K562 (cell line): ENCODE data around the gene ATXN7. TPM values are rescaled to one million over a fixed set of nuclear protein-coding genes. Genes with fewer than 3 reads are reported as not detected.

Source experiments
- ATAC-seq: fragments of 200-7000 bp; cut with Tn5 transposase; 3 replicates; pipeline ENCODE4 v1.9.1; 2020; ENCODE audit warnings: moderate library complexity
- BruUV-seq: library from RNA; stranded (reverse); fragments of 400-500 nt; replicated peaks from 2 replicates; lab custom pipeline; 2021; lab: Mats Ljungman, UMichigan
- CTCF ChIA-PET: fragments of 300-600 bp; formaldehyde crosslinking; extraction: SDS; loops from one replicate; lab custom pipeline; 2021; ENCODE audit warnings: low intra/inter-chr PET ratio; lab: Yijun Ruan, JAX
- POLR2A ChIA-PET: fragments of 300-600, 350-650 bp; sonication (Branson Sonifier 250); formaldehyde crosslinking; extraction: SDS; loops from one replicate; lab custom pipeline; 2021; ENCODE audit warnings: antibody characterized with exemption, inconsistent platforms; lab: Yijun Ruan, JAX
- DNase-seq, 4 experiments: peaks; one replicate each; pipeline versions ENCODE4 v3.0.0 to v3.0.0-alpha.2; 2011 to 2018; ENCODE audit warnings: low spot score in 3 of 4, mixed read lengths in 3 of 4; ENCODE audit errors: extremely low read depth in 1 of 4
- FAIRE-seq: peaks from 2 replicates; lab custom pipeline; 2011; peaks lifted over from hg19 to GRCh38; lab: Jason Lieb, UNC
- H2AFZ ChIP-seq: 2 replicates; pipeline ENCODE4 v1.6.0; 2011; ENCODE audit warnings: low read depth, low read length, control low read depth, inconsistent platforms
- H3K27ac ChIP-seq: fragments of 200-600 bp; 3 replicates; pipeline ENCODE4 v1.8.0; 2011; ENCODE audit warnings: low read depth, mild to moderate bottlenecking, control low read depth, inconsistent platforms, low read length, moderate library complexity, mixed read lengths; ENCODE audit errors: extremely low read depth
- H3K27me3 ChIP-seq, 2 experiments: fragments of 300-600 bp in 1 of 2; 2 replicates in 1 of 2; 3 replicates in 1 of 2; pipeline versions ENCODE4 v1.6.0 to v1.8.0; 2011; ENCODE audit warnings: inconsistent platforms in 2 of 2, low read length in 2 of 2, mild to moderate bottlenecking in 1 of 2, mixed read lengths in 1 of 2, moderate library complexity in 1 of 2; ENCODE audit not compliant: control insufficient read depth in 2 of 2, insufficient read depth in 2 of 2
- H3K36me3 ChIP-seq: fragments of 300-600 bp; 3 replicates; pipeline ENCODE4 v1.8.0; 2011; ENCODE audit warnings: mild to moderate bottlenecking, low read length, inconsistent platforms; ENCODE audit not compliant: control insufficient read depth, insufficient read depth
- H3K4me1 ChIP-seq, 2 experiments: fragments of 200-600 bp in 1 of 2; replicated peaks in 1 of 2; 2 replicates in 1 of 2; 3 replicates in 1 of 2; pipeline versions ENCODE4 v1.5.1 to v1.8.0; 2011; ENCODE audit warnings: inconsistent platforms in 2 of 2, low read length in 2 of 2, mild to moderate bottlenecking in 1 of 2, mixed read lengths in 1 of 2, moderate library complexity in 1 of 2; ENCODE audit not compliant: control insufficient read depth in 2 of 2, insufficient read depth in 2 of 2
- H3K4me2 ChIP-seq: 2 replicates; pipeline ENCODE4 v1.6.1; 2011; ENCODE audit warnings: low read length, control low read depth, inconsistent platforms, mixed read lengths; ENCODE audit not compliant: insufficient read depth
- H3K4me3 ChIP-seq: fragments of 200-600 bp; sonication (generic), shearing (Covaris generic); 2 replicates; pipeline ENCODE4 v1.5.1; 2016; ENCODE audit warnings: control low read depth, inconsistent platforms
- H3K79me2 ChIP-seq: fragments of 200-600 bp; 3 replicates; pipeline ENCODE4 v1.8.0; 2011; ENCODE audit warnings: low read length, inconsistent platforms; ENCODE audit not compliant: control insufficient read depth, insufficient read depth
- H3K9ac ChIP-seq, 2 experiments: 2 replicates each; pipeline versions ENCODE4 v1.6.0 to v1.6.1; 2011; ENCODE audit warnings: low read depth in 2 of 2, low read length in 2 of 2, control low read depth in 1 of 2, inconsistent platforms in 1 of 2, mild to moderate bottlenecking in 1 of 2, mixed read lengths in 1 of 2; ENCODE audit not compliant: insufficient read depth in 1 of 2
- H3K9me1 ChIP-seq: one replicate; pipeline ENCODE4 v1.6.0; 2011; ENCODE audit warnings: inconsistent platforms, mild to moderate bottlenecking, low read length, moderate library complexity; ENCODE audit not compliant: control insufficient read depth, insufficient read depth
- H3K9me3 ChIP-seq: replicated peaks from 2 replicates; pipeline ENCODE4 v1.5.1; 2011; ENCODE audit warnings: low read depth, low read length, inconsistent platforms; ENCODE audit not compliant: control insufficient read depth, insufficient read depth
- H4K20me1 ChIP-seq: replicated peaks from 2 replicates; pipeline ENCODE4 v1.6.1; 2011; ENCODE audit warnings: low read length, inconsistent platforms, mixed read lengths; ENCODE audit not compliant: control insufficient read depth, insufficient read depth
- ESRRA ChIP-seq: fragments of 450-650 bp; IDR thresholded peaks from 2 replicates; pipeline ENCODE4 v1.6.1; 2014; ENCODE audit warnings: low read depth, mild to moderate bottlenecking, moderate library complexity, borderline replicate concordance
- KLF1 ChIP-seq: fragments of 450-650 bp; IDR thresholded peaks from 2 replicates; pipeline ENCODE4 v1.6.1; 2016; ENCODE audit warnings: missing genetic modification characterization, missing compliant biosample characterization
- MEF2A ChIP-seq: IDR thresholded peaks from 2 replicates; pipeline ENCODE4 v1.6.1; 2011; ENCODE audit warnings: low read depth, mild to moderate bottlenecking, low read length, moderate library complexity; ENCODE audit not compliant: control insufficient read depth
- NONO ChIP-seq, 2 experiments: fragments of 200-400 bp in 1 of 2; fragments of 450-650 bp in 1 of 2; formaldehyde crosslinking in 1 of 2; IDR thresholded peaks; 2 replicates each; pipeline ENCODE4 v1.6.1; 2017; ENCODE audit warnings: low read depth in 2 of 2, mild to moderate bottlenecking in 2 of 2, moderate library complexity in 2 of 2, low read length in 1 of 2
- NR2C2 ChIP-seq, 2 experiments: fragments of 200-800 bp in 1 of 2; sonication (Bioruptor generic) in 1 of 2; sonication (generic) in 1 of 2; formaldehyde crosslinking in 1 of 2; IDR thresholded peaks; 2 replicates each; pipeline versions ENCODE4 v1.6.1 to v1.8.0; 2016 to 2022; ENCODE audit warnings: mild to moderate bottlenecking in 1 of 2, missing compliant biosample characterization in 1 of 2, missing genetic modification characterization in 1 of 2, missing genetic modification reagents in 1 of 2
- PCBP1 ChIP-seq: fragments of 200-400 bp; formaldehyde crosslinking; IDR thresholded peaks from 2 replicates; pipeline ENCODE4 v1.6.1; 2018; ENCODE audit warnings: mild to moderate bottlenecking, low read depth, low read length; ENCODE audit not compliant: poor library complexity, severe bottlenecking
- RBM15 ChIP-seq: fragments of 200-400 bp; formaldehyde crosslinking; IDR thresholded peaks from 2 replicates; pipeline ENCODE4 v1.6.1; 2018; ENCODE audit warnings: mild to moderate bottlenecking, low read length, moderate library complexity; ENCODE audit not compliant: insufficient read depth
- SIN3A ChIP-seq, 2 experiments: fragments of 150-350 bp in 1 of 2; IDR thresholded peaks; 2 replicates each; pipeline ENCODE4 v1.6.1; 2011 to 2016; ENCODE audit warnings: borderline replicate concordance in 2 of 2, low read depth in 2 of 2, low read length in 2 of 2, mild to moderate bottlenecking in 2 of 2, moderate library complexity in 2 of 2; ENCODE audit not compliant: control insufficient read depth in 1 of 2
- SIN3B ChIP-seq: fragments of 450-650 bp; IDR thresholded peaks from 2 replicates; pipeline ENCODE4 v1.6.1; 2017; ENCODE audit warnings: low read depth, mild to moderate bottlenecking, moderate library complexity
- SOX6 ChIP-seq: fragments of 450-650 bp; IDR thresholded peaks from 2 replicates; pipeline ENCODE4 v1.6.1; 2014; ENCODE audit warnings: mild to moderate bottlenecking
- ZNF143 ChIP-seq: sonication (generic); formaldehyde crosslinking; IDR thresholded peaks from 2 replicates; pipeline ENCODE4 v1.9.0; 2022; ENCODE audit warnings: mild to moderate bottlenecking, missing genetic modification reagents
- ZNF316 ChIP-seq: fragments of 450-650 bp; IDR thresholded peaks from 2 replicates; pipeline ENCODE4 v1.6.1; 2016
- ZNF431 ChIP-seq: sonication (generic); formaldehyde crosslinking; IDR thresholded peaks from 2 replicates; pipeline ENCODE4 v1.8.0; 2022; ENCODE audit warnings: mild to moderate bottlenecking, missing genetic modification reagents
- ZNF57 ChIP-seq: fragments of 450-650 bp; formaldehyde crosslinking; IDR thresholded peaks from 2 replicates; pipeline ENCODE4 v1.4.0; 2020; ENCODE audit warnings: mild to moderate bottlenecking, moderate library complexity
- ZNF639 ChIP-seq, 2 experiments: fragments of 200-800 bp in 1 of 2; sonication (Bioruptor generic) in 1 of 2; sonication (generic) in 1 of 2; formaldehyde crosslinking in 1 of 2; IDR thresholded peaks in 1 of 2; conservative IDR thresholded peaks in 1 of 2; 2 replicates each; pipeline versions ENCODE4 v1.5.0 to v1.6.1; 2016 to 2020; ENCODE audit warnings: missing compliant biosample characterization in 1 of 2, missing genetic modification characterization in 1 of 2, missing genetic modification reagents in 1 of 2
- ZNF75A ChIP-seq: fragments of 450-650 bp; formaldehyde crosslinking; IDR thresholded peaks from 2 replicates; pipeline ENCODE4 v1.4.0; 2020; ENCODE audit warnings: mild to moderate bottlenecking
- ZNF766 ChIP-seq: fragments of 200-800 bp; sonication (Bioruptor generic); conservative IDR thresholded peaks from 2 replicates; pipeline ENCODE4 v1.6.1; 2016; ENCODE audit warnings: missing genetic modification characterization, missing compliant biosample characterization
- WGBS: fragments of 100-300 bp; shearing (Covaris generic); methylation state at CpG from one replicate; pipeline ENCODE4 v1.1.6; 2016; ENCODE audit warnings: low coverage, mixed read lengths; ENCODE audit not compliant: insufficient coverage; ENCODE audit errors: missing lambda C conversion rate; 5-methylcytosine and 5-hydroxymethylcytosine counted together
- in situ Hi-C: fragments of 300-500 bp; cut with MboI; formaldehyde crosslinking; loops from 4 replicates; pipeline ENCODE4 v1.15.0; 2018; ENCODE audit warnings: inconsistent platforms, mixed read lengths
- intact Hi-C: fragments of 100-400 bp; cut with micrococcal nuclease; formaldehyde crosslinking; loops from 2 replicates; pipeline ENCODE4 v1.14.2; 2022
- polyA plus RNA-seq, 8 experiments: library from polyadenylated mRNA; depleted of rRNA in 4 of 8; stranded (reverse) in 5 of 8; unstranded in 3 of 8; fragments of >200 nt; fragmentation: Nextera tagmentation in 2 of 8; fragmentation: Illumina TruSeq in 1 of 8; extraction: Ambion mirVana in 2 of 8; extraction: Trizol in 1 of 8; gene quantifications; 2 replicates each; pipeline versions ENCODE4 v1.2.1 to v1.2.3, GENCODE V29; 2011 to 2014; ENCODE audit warnings: inconsistent platforms in 1 of 8, missing spikeins in 1 of 8
- total RNA-seq, 7 experiments: library from RNA; depleted of rRNA in 6 of 7; stranded (reverse); fragments of >200 nt in 6 of 7; fragmentation: Illumina TruSeq in 2 of 7; extraction: Trizol in 2 of 7; gene quantifications; 2 replicates each; pipeline versions ENCODE4 v1.2.1 to v1.2.3, GENCODE V29; 2011 to 2021; ENCODE audit warnings: low replicate concordance in 1 of 7

The ATXN7 gene
- total and polyA plus RNA-seq, 9 of the 15 experiments (the other 6 are each of a cell fraction or from before 2014, with no cell fraction given): 0.41 to 9.2 (median 6.7) TPM

GRCh38 chr3:63912768-63913588 is 49.3 kb downstream of the ATXN7 start (continued):
- 0 out of 4 replicates have a peak, but pooled peaks of 1 of the 2 experiments have one; percentile 45 for TF ChIP-seq ZNF639 (CRISPR knock-in tag; conservative IDR thresholded peaks at IDR 0.05 in 1 of 2, IDR thresholded peaks at IDR 0.05 in 1 of 2)
- no peak for TF ChIP-seq NONO (IDR thresholded peaks at IDR 0.05; ENCODE audit: low read depth in 2 of 2, low read length in 1 of 2)
- no peak for TF ChIP-seq SIN3A (IDR thresholded peaks at IDR 0.05; ENCODE audit: borderline replicate concordance in 2 of 2, control insufficient read depth in 1 of 2, low read depth in 2 of 2, low read length in 2 of 2)
- TF ChIP-seq ZNF143 (CRISPR knock-in tag): no peak

GRCh38 chr3:63914312-63914711 is 50.6 kb downstream of the ATXN7 start:
- no peaks in the 10 kb centered on the region for H3K9me1 ChIP-seq
- H3K79me2 ChIP-seq: peaks cover 45% of the 10 kb centered on the region
- no peak overlapping the region for H2AFZ ChIP-seq
- no TSS peak for BruUV-seq
- no peak for ATAC-seq
- peaks cover 9 to 11% of the 10 kb centered on the region in 2 experiments for H3K4me1 ChIP-seq
- in situ Hi-C loops: no loop called here
- peaks cover 51% of the 10 kb centered on the region; the same call in 2 of the 3 replicates for H3K36me3 ChIP-seq
- no peaks in the 10 kb centered on the region for H3K9me3 ChIP-seq
- no peak for FAIRE-seq
- POLR2A ChIA-PET: interaction anchor here (0.6 to 1.2 kb wide), 2 partner anchors 14 to 63 kb away, joined by 3 read pairs; no protein-coding TSS in a partner anchor
- intact Hi-C loops: loop anchor here (5.0 kb wide), 1 partner anchor 52 kb away; the partner anchor contains the start of genes ATXN7 and THOC7
- no peak overlapping the region for H3K9ac ChIP-seq
- H3K4me2 ChIP-seq: no peak overlapping the region
- DNase-seq: no peak
- H3K4me3 ChIP-seq: no peak overlapping the region
- WGBS: 56% methylated on average over 3 of the region's 5 CpGs
- TF ChIP-seq SIN3B: no peak
- no peak for TF ChIP-seq ZNF316
- no peak for TF ChIP-seq ESRRA
- no peak for TF ChIP-seq RBM15
- TF ChIP-seq ZNF75A (CRISPR knock-in tag): no peak
- TF ChIP-seq SOX6: no peak
- TF ChIP-seq MEF2A: no peak
- no peak for TF ChIP-seq PCBP1
- no peak for TF ChIP-seq ZNF57 (CRISPR knock-in tag)
- no peak for TF ChIP-seq NR2C2 (CRISPR knock-in tag; IDR thresholded peaks at IDR 0.05)
- no peak for TF ChIP-seq NR2C2 (tag; IDR thresholded peaks at IDR 0.05)
- no peak for TF ChIP-seq ZNF766 (CRISPR knock-in tag)
- TF ChIP-seq ZNF431 (CRISPR knock-in tag): no peak
- TF ChIP-seq KLF1: no peak
- H3K27me3 ChIP-seq: no peaks in the 10 kb centered on the region
- CTCF ChIA-PET: no interaction called here
- no peak overlapping the region for H3K27ac ChIP-seq
- no peaks in the 10 kb centered on the region for H4K20me1 ChIP-seq
